Esophagus muscularis mucosa (tissue), 3 donors: ENCODE data around the gene PCF11.

Experiments used
- CTCF ChIP-seq, 3 experiments: fragments of 200-600 bp in 2 of 3; fragments of 450-650 bp in 1 of 3; sonication (generic) in 2 of 3; IDR thresholded peaks; one replicate each; pipeline ENCODE4 v1.5.1; 2017 to 2019; ENCODE audit warnings: antibody characterized with exemption in 3 of 3, mild to moderate bottlenecking in 2 of 3, moderate library complexity in 1 of 3
- POLR2A ChIP-seq: fragments of 450-650 bp; IDR thresholded peaks from one replicate; pipeline ENCODE4 v1.6.1; 2017; ENCODE audit warnings: antibody characterized with exemption, moderate library complexity, mild to moderate bottlenecking, low read depth

- TF ChIP-seq CTCF (IDR thresholded peaks at IDR 0.05) (peak in 1 of 3 experiments; percentile 8), POLR2A (peak; percentile 51)
Measured at GRCh38 chr11:83193315-83194280, 36.7 kb downstream of the PCF11 start, which contains the start of gene ANKRD42.
